HG03575 (cell line): ENCODE results near the gene OR2L13.
"Not testable (repeated sequence)": the region's sequence is repeated elsewhere in the genome, so short reads cannot be mapped to it uniquely, and the experiment has no call there.

Source experiments
- ATAC-seq: cut with Tn5 transposase; IDR thresholded peaks from one replicate; pipeline ENCODE4 v1.9.1; 2021; ENCODE audit not compliant: unreplicated experiment, insufficient number of reproducible peaks, low FRiP score; ENCODE audit errors: extremely low read depth

The OR2L13 gene

GRCh38 chr1:248094884-248095283 lies at the start of gene OR2L13:
Gene OR2L13, plus strand, starts transcription at chr1:248095184. Its CDS starts 4,192 bp downstream, at chr1:248099376.
- ATAC-seq: no peak

GRCh38 chr1:248045209-248045608 lies 49.8 kb upstream of the OR2L13 start:
- ATAC-seq: no peak

GRCh38 chr1:248046536-248046935 lies 48.4 kb upstream of the OR2L13 start, which contains the start of gene OR2L3:
Gene OR2L3, plus strand, starts transcription at chr1:248046836. Its CDS starts 13,846 bp downstream, at chr1:248060682.
- no peak for ATAC-seq

- no peak for ATAC-seq
Measured at GRCh38 chr1:248047008-248047407, 48.0 kb upstream of the OR2L13 start.

GRCh38 chr1:248054671-248055070 lies 40.3 kb upstream of the OR2L13 start:
- ATAC-seq: no peak

GRCh38 chr1:248055261-248055660 lies 39.7 kb upstream of the OR2L13 start:
- ATAC-seq: no peak

- ATAC-seq: no peak
Measured at GRCh38 chr1:248065071-248065470, 29.9 kb upstream of the OR2L13 start.

- ATAC-seq: no peak
Measured at GRCh38 chr1:248065604-248066003, 29.4 kb upstream of the OR2L13 start.

GRCh38 chr1:248083864-248084263 lies 11.1 kb upstream of the OR2L13 start:
- not testable (repeated sequence) for ATAC-seq

- no peak for ATAC-seq
Measured at GRCh38 chr1:248098529-248098928, 3.5 kb downstream of the OR2L13 start.

- no peak for ATAC-seq
Measured at GRCh38 chr1:248102847-248103246, 7.9 kb downstream of the OR2L13 start.

GRCh38 chr1:248111157-248111556 lies 16.2 kb downstream of the OR2L13 start:
- ATAC-seq: no peak

GRCh38 chr1:248114890-248115289 lies 19.9 kb downstream of the OR2L13 start:
- ATAC-seq: no peak

- ATAC-seq: no peak
Measured at GRCh38 chr1:248127653-248128052, 32.7 kb downstream of the OR2L13 start.

- no peak for ATAC-seq
Measured at GRCh38 chr1:248136811-248137210, 41.8 kb downstream of the OR2L13 start.

- no peak for ATAC-seq
Measured at GRCh38 chr1:248140846-248141245, 45.9 kb downstream of the OR2L13 start.

GRCh38 chr1:248143311-248143710 lies 48.3 kb downstream of the OR2L13 start:
- ATAC-seq: no peak

GRCh38 chr1:248144513-248145198 lies 49.7 kb downstream of the OR2L13 start, which contains the start of gene OR2M5:
Gene OR2M5, plus strand, starts transcription at chr1:248145148. Its CDS starts 0 bp downstream, at chr1:248145148.
- no peak for ATAC-seq
